Immature natural killer cell (primary cell): ENCODE results near the gene TRMT1. TPM values are rescaled to one million over a fixed set of nuclear protein-coding genes. Genes with fewer than 3 reads are reported as not detected.

ENCODE experiments used
- DNase-seq, 3 donors: peaks; one replicate each; pipeline ENCODE4 v3.0.0; 2022; ENCODE audit warnings: mixed read lengths in 1 of 3
- H3K27ac Mint-ChIP-seq, 6 donors: one replicate each; pipeline ENCODE4 v1.8.0; 2020; ENCODE audit warnings: mixed read lengths in 6 of 6, mild to moderate bottlenecking in 5 of 6, inconsistent platforms in 4 of 6, moderate library complexity in 3 of 6
- H3K27me3 Mint-ChIP-seq, 3 donors: one replicate each; pipeline ENCODE4 v1.8.0; 2020 to 2021; ENCODE audit warnings: low read depth in 3 of 3, mild to moderate bottlenecking in 3 of 3, mixed read lengths in 3 of 3, moderate library complexity in 3 of 3, inconsistent platforms in 1 of 3
- H3K36me3 Mint-ChIP-seq, 3 donors: one replicate each; pipeline ENCODE4 v1.8.0; 2020; ENCODE audit warnings: mixed read lengths in 3 of 3, inconsistent platforms in 2 of 3, mild to moderate bottlenecking in 2 of 3
- H3K4me1 Mint-ChIP-seq, 2 donors: one replicate each; pipeline ENCODE4 v1.8.0; 2020; ENCODE audit warnings: inconsistent platforms in 2 of 2, mild to moderate bottlenecking in 2 of 2, mixed read lengths in 2 of 2, moderate library complexity in 1 of 2
- H3K4me3 Mint-ChIP-seq, 5 donors: one replicate each; pipeline ENCODE4 v1.8.0; 2020; ENCODE audit warnings: mild to moderate bottlenecking in 5 of 5, mixed read lengths in 5 of 5, inconsistent platforms in 3 of 5, moderate library complexity in 3 of 5
- H3K9me3 Mint-ChIP-seq, 6 donors: one replicate each; pipeline ENCODE4 v1.8.0; 2020; ENCODE audit warnings: mild to moderate bottlenecking in 6 of 6, mixed read lengths in 6 of 6, inconsistent platforms in 4 of 6, moderate library complexity in 3 of 6
- polyA plus RNA-seq, 3 donors: library from polyadenylated mRNA; unstranded; fragments of 300-500 nt; fragmentation: Illumina TruSeq; gene quantifications; one replicate each; pipeline ENCODE4 v1.2.3, GENCODE V29; 2021

TRMT1 gene
- polyA plus RNA-seq, 3 donors from 2014 or later: 13.2 to 16.5 (median 16.3) TPM

DNA sequence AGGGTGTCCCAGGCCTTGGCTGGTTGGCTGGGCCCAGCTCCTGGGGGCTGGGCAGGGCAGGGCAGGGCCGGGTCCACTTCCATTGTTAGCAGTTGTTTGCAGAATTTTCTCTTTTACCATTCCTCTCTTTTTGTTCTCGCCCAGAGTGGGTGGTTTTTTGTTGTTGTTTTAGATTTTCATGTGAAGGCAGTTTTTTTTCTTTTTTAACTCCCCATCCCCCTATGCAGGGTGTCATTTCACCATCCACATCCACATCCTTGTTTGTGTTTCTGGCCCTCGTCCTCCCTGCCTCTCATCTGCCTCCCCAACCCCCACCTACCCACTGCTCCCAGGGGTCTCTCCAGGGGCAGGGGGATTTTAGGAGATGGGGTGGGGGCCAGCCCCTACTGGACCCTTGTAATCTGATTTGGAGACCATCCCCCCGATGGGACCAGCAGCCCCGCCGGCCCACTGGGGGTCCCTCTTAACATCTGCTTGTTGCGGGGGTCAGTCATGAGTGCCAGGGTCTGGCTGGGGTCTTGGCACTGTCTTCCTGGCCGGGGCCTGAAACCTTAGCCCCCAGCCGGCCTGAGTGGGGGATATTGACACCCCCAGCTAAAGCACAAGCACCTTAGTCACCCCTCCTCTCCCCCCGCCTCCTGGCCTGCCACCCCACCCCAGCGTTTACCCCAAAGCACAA, 23.2 kb upstream of the TRMT1 start:
- no peak overlapping the region for H3K27ac Mint-ChIP-seq
- H3K9me3 Mint-ChIP-seq: no peaks in the 10 kb centered on the region

DNA sequence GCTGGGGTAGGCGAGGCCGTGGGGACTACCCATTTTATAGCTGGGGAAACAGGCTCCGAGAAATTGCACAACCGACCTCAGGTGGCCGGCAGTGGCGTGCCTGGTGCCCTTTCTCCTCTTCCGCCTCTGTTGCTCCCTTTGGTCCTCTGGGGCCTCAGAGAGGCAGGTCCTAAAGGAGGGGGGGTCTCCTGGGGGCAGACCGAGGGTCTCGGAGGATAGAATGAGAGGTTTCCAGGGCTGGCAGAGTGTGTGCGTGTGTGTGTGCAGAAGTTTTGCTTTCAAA, 22.3 kb upstream of the TRMT1 start:
- Mint-ChIP-seq H3K4me3 (no peak overlapping the region), H3K4me1 (peaks cover 0 to 3% of the 10 kb centered on the region in 2 donors), H3K36me3 (peaks cover 0 to 6% (median 0%) of the 10 kb centered on the region in 3 donors), H3K27me3 (peaks cover 0 to 3% (median 0%) of the 10 kb centered on the region in 3 donors), H3K9me3 (no peaks in the 10 kb centered on the region), H3K27ac (no peak overlapping the region)
- DNase-seq: no peak

More for the DNA sequence above, 23.2 kb upstream of the TRMT1 start:
- Mint-ChIP-seq H3K4me3 (no peak overlapping the region), H3K4me1 (no peaks in the 10 kb centered on the region), H3K36me3 (peaks cover 0 to 6% (median 0%) of the 10 kb centered on the region in 3 donors), H3K27me3 (no peaks in the 10 kb centered on the region)
- DNase-seq: no peak

- Mint-ChIP-seq H3K27ac (no peak overlapping the region), H3K9me3 (no peaks in the 10 kb centered on the region), H3K36me3 (peaks cover 0 to 6% (median 0%) of the 10 kb centered on the region in 3 donors), H3K27me3 (peaks cover 0 to 3% (median 0%) of the 10 kb centered on the region in 3 donors), H3K4me1 (peaks cover 5 to 8% of the 10 kb centered on the region in 2 donors), H3K4me3 (no peak overlapping the region)
- no peak for DNase-seq
Observed at GRCh38 chr19:13138171-13138915, 21.8 kb upstream of the TRMT1 start.

DNA sequence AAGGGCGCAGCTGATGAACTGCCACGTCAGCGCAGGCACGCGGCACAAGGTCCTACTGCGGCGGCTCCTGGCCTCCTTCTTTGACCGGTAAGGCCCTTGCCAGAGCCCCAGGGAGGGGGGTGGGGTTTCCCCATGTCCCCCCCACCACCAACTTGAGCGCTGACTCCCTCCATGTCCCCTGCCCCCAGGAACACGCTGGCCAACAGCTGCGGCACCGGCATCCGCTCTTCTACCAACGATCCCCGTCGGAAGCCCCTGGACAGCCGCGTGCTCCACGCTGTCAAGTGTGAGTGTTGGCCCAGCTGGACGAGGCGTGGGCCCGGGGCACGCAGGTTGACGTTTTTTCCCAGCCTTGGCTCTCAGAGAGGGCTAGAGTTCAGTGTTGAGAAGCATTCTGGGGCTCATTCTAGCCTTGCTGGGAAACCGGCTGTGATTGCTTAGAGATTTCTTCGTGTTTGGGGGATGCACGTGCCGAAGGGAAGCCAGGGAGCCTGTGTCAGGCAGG, 20.8 kb upstream of the TRMT1 start:
- DNase-seq: no peak
- Mint-ChIP-seq H3K4me1 (peaks cover 15 to 18% of the 10 kb centered on the region in 2 donors), H3K27ac (no peak overlapping the region), H3K4me3 (no peak overlapping the region), H3K36me3 (peaks cover 0 to 6% (median 0%) of the 10 kb centered on the region in 3 donors), H3K9me3 (no peaks in the 10 kb centered on the region), H3K27me3 (peaks cover 0 to 3% (median 2%) of the 10 kb centered on the region in 3 donors)

DNA sequence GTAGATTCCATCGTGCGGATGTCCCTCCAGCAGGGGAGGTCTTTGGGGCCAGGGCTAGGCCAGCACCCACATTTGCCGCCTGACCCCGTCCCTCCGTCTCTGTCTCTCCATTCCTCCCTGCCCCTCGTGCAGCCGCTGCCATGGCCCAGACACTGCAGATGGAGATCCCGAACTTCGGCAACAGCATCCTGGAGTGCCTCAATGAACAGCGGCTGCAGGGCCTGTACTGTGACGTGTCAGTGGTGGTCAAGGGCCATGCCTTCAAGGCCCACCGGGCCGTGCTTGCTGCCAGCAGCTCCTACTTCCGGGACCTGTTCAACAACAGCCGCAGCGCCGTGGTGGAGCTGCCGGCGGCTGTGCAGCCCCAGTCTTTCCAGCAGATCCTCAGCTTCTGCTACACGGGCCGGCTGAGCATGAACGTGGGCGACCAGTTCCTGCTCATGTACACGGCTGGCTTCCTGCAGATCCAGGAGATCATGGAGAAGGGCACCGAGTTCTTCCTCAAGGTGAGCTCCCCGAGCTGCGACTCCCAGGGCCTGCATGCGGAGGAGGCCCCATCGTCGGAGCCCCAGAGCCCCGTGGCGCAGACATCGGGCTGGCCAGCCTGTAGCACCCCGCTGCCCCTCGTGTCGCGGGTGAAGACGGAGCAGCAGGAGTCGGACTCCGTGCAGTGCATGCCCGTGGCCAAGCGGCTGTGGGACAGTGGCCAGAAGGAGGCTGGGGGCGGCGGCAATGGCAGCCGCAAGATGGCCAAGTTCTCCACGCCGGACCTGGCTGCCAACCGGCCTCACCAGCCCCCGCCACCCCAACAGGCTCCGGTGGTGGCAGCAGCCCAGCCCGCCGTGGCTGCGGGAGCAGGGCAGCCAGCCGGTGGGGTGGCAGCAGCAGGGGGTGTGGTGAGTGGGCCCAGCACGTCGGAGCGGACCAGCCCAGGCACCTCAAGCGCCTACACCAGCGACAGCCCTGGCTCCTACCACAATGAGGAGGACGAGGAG, 18.8 kb upstream of the TRMT1 start:
- peaks cover 0 to 6% (median 0%) of the 10 kb centered on the region in 3 donors for H3K36me3 Mint-ChIP-seq
- H3K27ac Mint-ChIP-seq: no peak overlapping the region
- peaks cover 27 to 32% of the 10 kb centered on the region in 2 donors for H3K4me1 Mint-ChIP-seq
- H3K9me3 Mint-ChIP-seq: no peaks in the 10 kb centered on the region
- DNase-seq: no peak
- H3K27me3 Mint-ChIP-seq: peaks cover 0 to 5% (median 2%) of the 10 kb centered on the region in 3 donors
- H3K4me3 Mint-ChIP-seq: no peak overlapping the region

DNA sequence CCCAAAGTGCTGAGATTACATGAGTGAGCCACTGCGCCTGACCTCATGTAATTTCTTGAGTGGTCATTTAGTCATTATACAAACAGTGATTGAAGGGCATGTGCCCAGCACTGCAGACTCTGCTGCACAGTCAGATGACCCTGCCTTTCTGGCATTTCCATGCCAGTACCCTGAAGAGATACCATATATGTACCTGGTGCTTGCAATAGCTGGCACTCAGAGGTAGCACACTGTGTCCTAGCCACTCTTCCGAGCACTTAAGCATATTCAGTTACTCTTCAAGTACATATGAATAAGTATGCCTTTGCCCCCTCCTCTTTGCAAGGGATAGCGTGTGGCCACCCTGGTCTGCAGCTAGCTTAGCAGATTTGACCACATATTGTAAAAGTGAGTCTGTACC, 18.1 kb upstream of the TRMT1 start:
- Mint-ChIP-seq H3K4me3 (no peak overlapping the region), H3K27me3 (peaks cover 0 to 5% (median 2%) of the 10 kb centered on the region in 3 donors), H3K9me3 (no peaks in the 10 kb centered on the region), H3K36me3 (peaks cover 0 to 6% (median 0%) of the 10 kb centered on the region in 3 donors), H3K4me1 (peaks cover 28 to 36% of the 10 kb centered on the region in 2 donors), H3K27ac (no peak overlapping the region)
- no peak for DNase-seq

DNA sequence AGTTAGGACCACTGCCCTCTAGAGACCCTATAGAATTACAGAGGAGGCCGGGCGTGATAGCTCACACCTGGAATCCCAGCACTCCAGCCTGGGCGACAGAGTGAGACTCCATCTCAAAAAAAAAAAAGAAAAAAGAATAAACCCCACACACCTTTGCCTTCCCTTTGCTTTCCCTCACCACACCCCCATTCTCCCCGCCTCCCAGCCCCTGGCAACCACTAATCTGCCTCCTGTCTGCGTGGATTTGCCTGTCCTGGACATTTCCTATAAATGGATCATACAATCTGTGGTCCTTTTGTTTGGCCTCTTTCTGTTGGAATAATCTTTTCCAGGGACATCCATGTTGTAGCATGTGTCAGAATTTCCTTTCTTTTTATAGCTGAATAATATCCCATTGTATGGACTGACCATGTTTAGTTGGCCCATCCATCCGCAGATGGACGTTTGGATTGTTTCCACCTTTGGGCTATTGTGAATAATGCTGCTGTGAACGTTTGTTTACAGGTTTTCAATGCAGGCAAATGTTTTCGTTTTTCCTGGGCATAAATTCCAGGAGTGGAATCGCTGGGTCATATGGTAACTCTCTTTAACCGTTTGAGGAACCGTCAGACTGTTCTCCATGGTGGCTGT, 16.8 kb upstream of the TRMT1 start:
- Mint-ChIP-seq H3K27ac (peak overlapping the region in 4 of 6 donors; percentile 51 to 90 (median 70)), H3K9me3 (no peaks in the 10 kb centered on the region), H3K4me3 (peak overlapping the region in 2 of 5 donors; percentile 50 to 66), H3K36me3 (peaks cover 0 to 6% (median 0%) of the 10 kb centered on the region in 3 donors), H3K27me3 (peaks cover 0 to 7% (median 2%) of the 10 kb centered on the region in 3 donors), H3K4me1 (peaks cover 32 to 41% of the 10 kb centered on the region in 2 donors)
- no peak for DNase-seq

DNA sequence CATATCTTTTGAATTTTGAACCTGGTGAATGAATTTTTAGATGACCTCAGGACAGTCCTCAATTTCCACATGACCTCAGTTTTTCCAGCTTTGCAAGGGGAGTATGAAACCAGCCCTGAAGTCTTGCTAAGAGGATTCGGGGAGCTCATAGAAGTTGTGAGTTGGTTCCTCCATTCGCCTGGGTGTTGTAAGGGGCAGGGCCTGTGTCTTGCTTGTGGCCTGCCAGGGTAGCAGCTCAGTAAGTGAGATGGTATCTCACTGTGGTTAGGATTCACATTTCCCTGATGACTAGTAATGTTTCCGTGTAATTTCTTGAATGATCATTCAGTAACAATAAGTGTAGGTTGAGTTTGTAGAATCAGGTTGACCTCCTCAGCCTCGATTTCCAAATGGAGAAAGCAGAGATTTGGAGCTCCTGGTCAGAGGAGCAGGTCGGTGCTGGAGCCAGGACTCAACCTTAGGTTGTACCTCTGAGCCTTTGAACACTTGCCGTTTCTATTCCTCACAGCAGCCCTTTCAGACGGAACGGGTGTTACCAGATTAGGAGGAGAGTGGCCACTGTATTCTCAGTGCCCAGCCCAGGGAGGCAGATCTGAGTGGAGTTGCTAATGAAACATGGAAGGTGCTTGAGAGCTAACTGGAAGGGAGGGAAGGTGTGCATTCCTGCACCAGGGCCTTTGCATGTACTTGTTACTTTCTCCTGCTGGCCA, 16.1 kb upstream of the TRMT1 start:
- peaks cover 34 to 46% of the 10 kb centered on the region in 2 donors for H3K4me1 Mint-ChIP-seq
- peak overlapping the region; percentile 83 to 90 (median 88) for H3K27ac Mint-ChIP-seq
- H3K9me3 Mint-ChIP-seq: no peaks in the 10 kb centered on the region
- peak overlapping the region; percentile 58 to 79 (median 72) for H3K4me3 Mint-ChIP-seq
- DNase-seq: peak; percentile 51 to 69 (median 66)
- peaks cover 0 to 7% (median 2%) of the 10 kb centered on the region in 3 donors for H3K27me3 Mint-ChIP-seq
- peaks cover 0 to 1% (median 0%) of the 10 kb centered on the region in 3 donors for H3K36me3 Mint-ChIP-seq

- H3K9me3 Mint-ChIP-seq: no peaks in the 10 kb centered on the region
- no peak overlapping the region for H3K4me3 Mint-ChIP-seq
- no peak for DNase-seq
- no peaks in the 10 kb centered on the region for H3K36me3 Mint-ChIP-seq
- H3K27ac Mint-ChIP-seq: peak overlapping the region in 4 of 6 donors; percentile 72 to 89 (median 78)
- H3K27me3 Mint-ChIP-seq: peaks cover 0 to 7% (median 2%) of the 10 kb centered on the region in 3 donors
- peaks cover 34 to 47% of the 10 kb centered on the region in 2 donors for H3K4me1 Mint-ChIP-seq
Observed at GRCh38 chr19:13130886-13131490, 14.4 kb upstream of the TRMT1 start.

GRCh38 chr19:13129384-13129783, 12.8 kb upstream of the TRMT1 start:
- H3K4me3 Mint-ChIP-seq: no peak overlapping the region

DNA sequence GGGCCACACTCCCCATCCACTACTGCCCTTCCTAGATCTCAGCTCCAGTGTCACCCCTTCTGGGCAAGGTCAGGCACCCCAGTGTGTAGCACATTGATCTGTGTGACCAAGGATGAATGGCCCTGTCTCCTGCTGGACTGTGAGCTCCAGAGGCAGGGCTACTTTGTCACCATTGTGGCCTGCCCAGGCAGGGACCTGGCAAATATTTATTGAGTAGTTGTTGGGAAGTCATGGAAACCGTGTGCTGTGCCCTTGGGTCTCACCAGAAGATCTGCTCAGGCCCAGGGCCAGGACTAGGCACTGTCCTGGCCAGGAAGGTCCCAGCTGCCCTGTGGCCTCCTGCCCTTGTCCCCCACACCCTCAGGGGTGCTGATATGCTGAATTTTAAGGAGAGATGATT, 12.0 kb upstream of the TRMT1 start:
- H3K36me3 Mint-ChIP-seq: no peaks in the 10 kb centered on the region
- H3K9me3 Mint-ChIP-seq: no peaks in the 10 kb centered on the region
- peaks cover 29 to 47% of the 10 kb centered on the region in 2 donors for H3K4me1 Mint-ChIP-seq
- peaks cover 1 to 6% (median 2%) of the 10 kb centered on the region in 3 donors for H3K27me3 Mint-ChIP-seq
- DNase-seq: no peak
- H3K4me3 Mint-ChIP-seq: no peak overlapping the region
- peak overlapping the region in 1 of 6 donors; percentile 31 for H3K27ac Mint-ChIP-seq

More at GRCh38 chr19:13129384-13129783, 12.8 kb upstream of the TRMT1 start:
- DNase-seq: no peak
- Mint-ChIP-seq H3K27ac (no peak overlapping the region), H3K36me3 (no peaks in the 10 kb centered on the region), H3K9me3 (no peaks in the 10 kb centered on the region), H3K27me3 (peaks cover 0 to 7% (median 2%) of the 10 kb centered on the region in 3 donors), H3K4me1 (peaks cover 32 to 47% of the 10 kb centered on the region in 2 donors)
